Activated CD8-positive, alpha-beta memory T cell treated with anti-CD3 and anti-CD28 coated beads for 4 hours (primary cell): Measurements from ENCODE around the gene ZSWIM7.
"Not testable (repeated sequence)": the region's sequence is repeated elsewhere in the genome, so short reads cannot be mapped to it uniquely, and the experiment has no call there.

Experiments used
- DNase-seq, 2 donors: peaks; one replicate each; pipeline ENCODE4 v3.0.0-alpha.2; 2020; ENCODE audit warnings: low read depth in 2 of 2

Gene ZSWIM7

DNA sequence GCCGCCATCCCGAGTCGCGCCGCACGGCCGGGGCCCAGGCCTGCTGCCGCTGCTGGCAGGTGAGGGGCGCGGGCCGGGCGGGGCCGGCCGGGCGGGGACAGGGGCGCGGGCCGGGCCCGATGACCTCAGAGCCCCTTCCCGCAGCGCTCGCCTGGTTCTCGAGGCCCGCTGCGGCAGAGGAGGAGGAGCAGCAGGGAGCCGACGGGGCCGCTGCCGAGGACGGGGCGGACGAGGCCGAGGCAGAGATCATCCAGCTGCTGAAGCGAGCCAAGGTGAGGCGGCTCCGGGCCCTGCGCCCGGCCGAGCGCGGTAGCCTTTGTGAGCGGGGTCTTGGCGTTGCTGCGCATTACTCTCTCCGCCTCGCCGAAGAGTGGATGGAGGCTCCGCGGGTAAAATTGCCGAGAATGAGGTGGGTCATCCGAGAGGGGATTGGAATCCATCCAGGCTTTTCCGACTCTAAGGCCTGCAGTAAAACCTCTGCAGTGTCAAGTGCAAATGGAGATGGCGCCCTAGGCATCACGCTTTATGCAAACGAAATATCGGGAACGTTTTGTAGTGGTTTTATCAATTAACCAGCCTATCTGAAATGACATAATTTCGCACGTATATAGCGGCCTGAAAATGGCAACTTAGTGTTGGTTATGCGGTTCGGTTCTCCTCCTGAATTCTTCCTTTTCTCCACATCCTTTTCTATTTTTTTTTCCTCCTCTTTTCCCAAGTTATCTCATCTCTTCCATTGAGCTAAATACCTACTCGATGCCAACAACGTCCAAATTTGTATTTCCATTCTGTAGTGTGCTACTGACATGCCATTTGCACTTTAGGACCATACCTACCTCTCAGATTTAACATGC, 697 bp upstream of the ZSWIM7 start:
- no peak for DNase-seq

DNA sequence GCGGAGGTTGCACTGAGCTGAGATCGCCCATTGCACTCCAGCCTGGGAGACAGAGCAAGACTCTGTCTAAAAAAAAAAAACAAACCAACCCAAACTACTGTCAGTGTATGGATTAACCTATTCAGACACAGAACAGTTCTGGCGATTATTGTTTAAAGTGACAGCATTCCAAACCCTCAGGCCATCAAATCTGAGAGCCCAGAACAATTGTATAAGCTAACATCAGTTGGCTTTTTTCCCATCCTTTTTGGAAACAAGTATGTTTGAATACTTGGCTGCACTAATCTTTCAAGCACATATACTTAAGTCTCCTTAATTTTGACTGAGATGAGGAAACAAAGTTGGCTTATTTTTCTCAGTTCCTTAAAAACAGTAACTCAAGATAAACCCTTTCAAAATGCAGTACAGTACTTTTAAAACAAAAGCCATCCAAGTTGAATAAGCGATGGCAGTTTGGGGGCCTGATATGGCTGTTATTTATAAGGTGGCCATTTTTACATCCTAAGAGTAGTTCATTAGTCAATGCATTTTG, 1.4 kb downstream of the ZSWIM7 start:
- DNase-seq, result no peak

- no peak for DNase-seq
Observed at GRCh38 chr17:15996322-15996721, 3.2 kb downstream of the ZSWIM7 start.

DNA sequence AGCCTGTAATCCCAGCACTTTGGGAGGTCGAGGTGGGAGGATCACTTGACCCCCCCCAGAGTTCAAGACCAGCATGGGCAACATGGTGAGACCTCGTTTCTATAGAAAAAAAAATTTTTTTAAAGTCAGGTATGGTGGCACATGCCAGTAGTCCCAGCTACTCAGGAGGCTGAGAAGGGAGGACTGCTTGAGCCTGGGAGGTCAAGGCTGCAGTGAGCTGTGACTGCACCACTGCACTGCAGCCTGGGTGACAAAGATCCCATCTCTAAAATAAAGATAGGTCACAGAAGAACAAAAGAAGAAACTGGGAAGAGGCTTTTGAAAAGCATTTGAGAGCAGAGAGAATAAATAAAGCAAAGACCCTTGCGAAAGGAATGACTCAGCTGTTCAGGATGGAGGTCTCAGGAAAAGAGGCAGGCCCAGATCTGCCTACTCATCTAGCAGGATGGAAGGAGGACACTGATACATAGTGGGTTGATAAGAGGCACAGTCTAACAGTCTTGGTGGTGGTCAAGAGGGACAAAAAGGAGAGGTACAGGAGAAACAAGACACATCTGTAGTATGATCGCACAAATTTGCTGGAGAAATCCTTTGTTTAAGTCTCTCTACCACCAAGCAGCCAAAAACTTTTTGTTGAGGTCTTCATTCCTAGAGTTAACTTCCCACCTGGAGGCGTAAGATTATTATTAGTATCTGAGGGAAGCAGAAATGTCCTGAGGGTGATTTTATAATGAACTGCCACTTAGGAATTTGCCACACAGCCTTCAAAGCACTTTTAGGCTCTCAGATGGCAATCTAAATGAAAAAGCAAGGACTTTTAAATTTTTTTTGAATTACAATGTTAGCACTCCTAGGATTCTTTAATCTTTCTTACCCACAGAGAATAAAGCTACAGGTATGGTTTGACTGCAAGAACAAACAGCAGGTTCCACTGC, 17.6 kb downstream of the ZSWIM7 start:
- DNase-seq, result no peak

GRCh38 chr17:15981208-15981607, 18.3 kb downstream of the ZSWIM7 start:
- DNase-seq, result no peak

GRCh38 chr17:15979013-15979412, 20.5 kb downstream of the ZSWIM7 start:
- not testable (repeated sequence) for DNase-seq

DNA sequence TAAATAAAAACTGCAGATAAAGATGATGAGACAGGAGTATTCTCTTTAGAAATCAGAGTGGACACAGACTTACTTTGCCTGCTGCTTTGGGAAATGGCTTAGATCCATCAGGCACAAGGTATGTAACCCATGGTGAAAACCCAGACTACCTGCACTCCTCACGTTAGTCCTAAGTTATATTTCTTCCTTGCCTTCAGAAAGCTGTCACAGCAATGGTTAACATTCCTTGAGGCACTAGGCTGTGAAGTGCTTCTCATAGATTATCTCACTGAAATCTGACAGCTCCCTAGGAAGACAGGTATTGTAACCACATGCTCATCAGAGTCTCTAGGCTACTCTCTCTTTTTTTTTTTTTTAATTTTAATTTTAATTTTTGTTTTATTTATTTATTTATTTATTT, 20.9 kb downstream of the ZSWIM7 start:
- no peak for DNase-seq

GRCh38 chr17:15977894-15978293, 21.6 kb downstream of the ZSWIM7 start:
- DNase-seq, result no peak

DNA sequence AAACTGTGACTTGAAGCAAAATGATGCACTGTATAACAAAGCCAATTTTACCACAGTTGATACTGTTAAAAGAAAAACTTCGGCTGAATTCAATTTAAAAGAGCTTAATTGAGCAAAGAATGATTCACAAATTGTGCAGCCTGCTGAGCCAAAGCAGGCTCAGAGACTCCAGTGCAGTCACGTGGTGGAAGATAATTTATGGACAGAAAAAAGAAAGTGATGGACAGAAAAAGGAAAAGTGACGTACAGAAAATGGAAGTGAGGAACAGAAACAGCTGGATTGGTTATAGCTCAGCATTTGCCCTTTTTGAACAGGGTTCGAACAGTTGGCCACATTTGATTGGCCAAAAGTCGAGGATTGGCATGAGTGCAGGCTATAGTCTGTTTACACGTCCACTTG, 25.7 kb downstream of the ZSWIM7 start:
- DNase-seq, result no peak

- DNase-seq, result no peak
Observed at GRCh38 chr17:15973016-15973415, 26.5 kb downstream of the ZSWIM7 start.

DNA sequence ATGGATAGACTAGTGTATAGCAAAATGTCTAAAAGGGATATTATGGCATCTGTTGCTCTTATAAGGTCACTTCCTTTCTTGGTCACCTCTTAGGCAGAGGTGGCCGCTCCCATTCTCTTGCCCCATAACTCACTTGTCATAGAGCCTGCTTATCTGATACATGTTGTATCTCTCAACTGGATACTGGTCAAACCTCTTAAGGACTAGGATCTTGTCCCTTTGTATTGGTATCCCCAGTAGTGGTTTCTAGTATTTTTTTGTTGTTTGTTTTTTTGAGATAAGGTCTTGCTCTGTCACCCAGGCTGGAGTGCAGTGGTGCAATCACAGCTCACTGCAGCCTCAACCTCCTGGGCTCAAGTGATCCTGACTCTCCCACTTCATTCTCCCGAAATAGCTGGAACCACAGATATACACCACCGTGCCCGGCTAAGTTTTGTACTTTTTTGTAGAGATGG, 27.0 kb downstream of the ZSWIM7 start:
- no peak for DNase-seq

- no peak for DNase-seq
Observed at GRCh38 chr17:15971882-15972281, 27.6 kb downstream of the ZSWIM7 start.

- DNase-seq, result no peak
Observed at GRCh38 chr17:15971098-15971678, 28.3 kb downstream of the ZSWIM7 start.

GRCh38 chr17:15970500-15970899, 29.0 kb downstream of the ZSWIM7 start:
- DNase-seq, result no peak

- no peak for DNase-seq
Observed at GRCh38 chr17:15969463-15969862, 30.0 kb downstream of the ZSWIM7 start.

DNA sequence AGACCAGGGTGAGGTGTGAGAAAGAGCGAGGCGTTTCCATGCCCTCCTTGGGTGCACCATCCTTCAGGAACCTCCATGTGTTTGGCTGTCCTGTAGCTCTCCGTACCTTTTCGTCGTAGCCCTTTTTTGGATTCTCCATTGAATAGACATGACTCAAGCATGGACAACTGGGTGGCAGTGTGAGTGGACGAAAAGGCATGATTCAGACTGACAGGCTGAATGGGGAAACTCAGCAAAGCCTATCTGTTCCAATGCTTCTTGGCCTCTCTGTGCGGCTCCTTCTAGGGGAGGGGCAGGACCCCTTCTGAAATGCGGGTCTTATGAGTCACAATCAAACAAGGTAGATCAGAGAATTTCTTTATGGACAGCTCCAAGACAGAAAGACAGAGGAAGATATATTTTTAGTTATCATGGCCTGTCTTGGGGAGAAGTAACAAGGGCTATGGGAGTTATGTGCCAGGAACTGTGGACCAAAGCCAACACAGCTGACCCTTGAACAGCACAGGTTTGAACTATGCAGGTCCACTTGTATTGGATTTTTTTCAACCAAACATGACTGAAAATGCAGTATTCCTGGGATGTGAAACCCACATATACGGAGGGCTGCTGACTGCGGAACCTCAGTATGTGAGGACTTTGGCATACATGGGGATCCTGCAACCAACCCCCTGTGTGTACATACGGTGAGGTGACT, 31.7 kb downstream of the ZSWIM7 start:
- no peak for DNase-seq

- no peak for DNase-seq
Observed at GRCh38 chr17:15966879-15967248, 32.6 kb downstream of the ZSWIM7 start.

GRCh38 chr17:15966183-15966878, 33.2 kb downstream of the ZSWIM7 start:
- DNase-seq, result no peak

DNA sequence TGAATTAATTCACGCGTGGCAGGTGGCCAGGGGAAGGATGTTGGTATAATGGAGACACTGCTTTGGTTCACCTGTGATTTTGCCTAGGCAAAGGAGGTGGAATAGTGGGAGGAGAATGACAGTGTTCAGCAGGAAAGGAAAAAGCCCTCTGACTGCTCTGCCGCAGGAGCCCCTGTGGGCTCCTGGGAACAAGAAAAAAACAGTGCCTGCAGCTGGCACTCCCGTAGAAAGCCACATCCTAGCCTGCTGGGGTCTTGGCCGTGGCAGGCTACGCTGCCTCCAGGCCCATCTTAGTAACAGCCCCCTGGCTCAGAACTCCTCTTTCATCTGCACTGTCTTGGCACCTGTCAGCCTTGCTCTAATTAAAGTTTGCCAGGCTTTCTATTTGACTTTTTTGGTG, 34.0 kb downstream of the ZSWIM7 start:
- DNase-seq, result no peak

DNA sequence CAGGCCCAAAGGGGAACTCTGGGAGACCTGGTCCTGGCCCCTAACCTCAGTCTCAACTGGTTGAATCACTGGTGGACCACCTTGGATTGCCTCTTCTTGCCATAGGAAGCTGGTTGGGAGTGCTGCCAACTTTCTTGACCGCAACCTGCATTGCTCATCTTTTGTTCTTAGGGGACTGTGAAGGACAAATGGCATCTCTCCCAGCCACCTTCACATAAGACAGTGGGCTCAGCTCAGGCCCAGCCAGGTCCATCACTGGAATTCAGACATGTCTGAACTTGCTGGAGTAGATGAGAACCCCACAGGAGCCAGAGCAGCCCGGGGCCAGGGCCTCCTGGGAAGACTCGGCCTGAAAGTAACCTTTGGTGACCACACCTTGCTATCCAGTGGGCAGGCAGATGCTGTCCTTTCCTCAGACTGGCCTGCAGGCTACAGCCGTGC, 35.8 kb downstream of the ZSWIM7 start:
- no peak for DNase-seq

- no peak for DNase-seq
Observed at GRCh38 chr17:15958484-15958854, 41.0 kb downstream of the ZSWIM7 start.
